Measurements from ENCODE around the gene IGFBP3.

DNA sequence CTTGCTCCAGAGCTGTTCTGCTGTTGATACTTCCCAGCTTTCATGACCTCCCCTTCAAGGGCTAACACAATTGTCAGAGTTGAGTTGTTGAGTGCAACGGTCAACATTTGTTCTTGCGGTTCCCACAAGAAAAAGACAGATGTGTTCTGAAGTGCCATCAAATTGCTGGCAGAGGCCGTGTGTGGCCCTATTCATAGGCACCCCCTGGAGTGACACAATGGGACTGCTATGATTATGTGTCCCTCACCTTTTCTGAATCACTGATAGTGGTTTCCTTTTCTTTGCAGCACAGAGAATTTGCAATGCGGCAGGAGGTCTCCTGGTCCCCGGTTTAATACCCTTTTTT, 38.6 kb downstream of the IGFBP3 start:
- TF ChIP-seq CTCF (IDR thresholded peaks at IDR 0.05; ENCODE audit: low read length) (no peak), EZH2 (IDR thresholded peaks at IDR 0.05; ENCODE audit: borderline replicate concordance, low read length) (no peak)
